HG02973 (cell line): ENCODE measurements around the gene STK38L.

Source experiments
- ATAC-seq: cut with Tn5 transposase; IDR thresholded peaks from one replicate; pipeline ENCODE4 v1.9.1; 2021; ENCODE audit warnings: moderate library complexity; ENCODE audit not compliant: unreplicated experiment

Gene STK38L

DNA sequence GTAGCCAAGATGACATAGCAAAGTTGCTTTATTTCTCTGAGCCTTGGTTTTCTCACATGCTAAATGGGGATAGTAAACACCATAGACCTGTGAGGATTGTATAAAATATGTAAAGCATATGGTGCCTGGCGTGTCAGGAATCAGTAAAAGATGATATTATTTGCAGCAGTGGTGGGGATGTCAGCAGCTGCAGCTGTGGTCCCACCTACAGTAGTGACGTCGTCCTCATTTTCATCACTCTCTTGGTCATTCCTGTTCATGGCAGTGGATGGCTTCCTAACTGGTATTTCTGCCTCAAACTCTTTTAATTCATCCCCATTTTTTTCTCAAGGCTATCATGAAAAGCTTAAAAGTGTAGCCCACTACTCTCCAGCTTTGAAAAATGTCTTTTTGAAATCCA lies 100.7 kb downstream of the STK38L start:
- ATAC-seq = no peak

GRCh38 chr12:27345376-27345775 lies 101.3 kb downstream of the STK38L start:
- ATAC-seq = no peak

DNA sequence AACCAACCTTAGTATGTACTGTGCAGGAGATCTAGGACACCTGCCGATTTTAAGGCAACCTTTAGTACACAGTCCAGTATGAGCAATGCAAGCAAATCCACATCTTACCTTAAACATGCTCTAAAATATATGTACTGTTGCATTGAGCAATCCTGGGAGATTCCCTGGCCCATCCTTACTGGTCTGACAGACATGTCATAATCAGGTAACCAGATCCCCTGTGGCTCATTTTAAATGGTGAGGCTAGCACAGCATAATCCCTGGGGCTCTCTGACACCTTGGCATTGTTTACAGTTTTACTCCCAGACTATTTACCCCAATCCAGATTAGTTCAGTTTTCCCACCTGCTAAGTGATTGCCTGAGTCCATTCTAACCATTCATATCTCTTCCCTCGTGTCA lies 103.7 kb downstream of the STK38L start:
- no peak for ATAC-seq

GRCh38 chr12:27351476-27351875 lies 107.4 kb downstream of the STK38L start:
- ATAC-seq = no peak

DNA sequence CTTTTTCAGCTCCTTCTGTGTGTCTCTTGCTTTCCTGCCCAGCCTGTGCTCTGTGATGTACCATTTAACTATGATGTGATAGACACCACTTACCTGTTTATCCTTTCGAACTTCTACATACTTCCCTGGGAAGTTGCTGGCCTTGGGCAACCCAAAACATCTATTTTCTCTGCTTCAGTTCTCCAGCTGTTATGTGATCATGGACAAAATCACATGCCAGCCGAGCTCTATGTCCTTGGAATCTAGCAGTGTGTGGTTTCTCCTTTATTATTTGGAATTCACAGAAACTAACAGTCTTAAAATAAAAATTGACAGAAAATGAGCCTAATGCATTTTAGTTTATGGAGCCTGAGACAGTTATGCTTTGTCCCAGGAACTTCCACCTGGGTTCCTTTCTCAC lies 111.4 kb downstream of the STK38L start:
- ATAC-seq = no peak

GRCh38 chr12:27355979-27356378 lies 111.9 kb downstream of the STK38L start:
- no peak for ATAC-seq

- no peak for ATAC-seq
These were observed 115.7 kb downstream of the STK38L start for GRCh38 chr12:27359578-27360340.

GRCh38 chr12:27361372-27361771 lies 117.3 kb downstream of the STK38L start:
- ATAC-seq = no peak

DNA sequence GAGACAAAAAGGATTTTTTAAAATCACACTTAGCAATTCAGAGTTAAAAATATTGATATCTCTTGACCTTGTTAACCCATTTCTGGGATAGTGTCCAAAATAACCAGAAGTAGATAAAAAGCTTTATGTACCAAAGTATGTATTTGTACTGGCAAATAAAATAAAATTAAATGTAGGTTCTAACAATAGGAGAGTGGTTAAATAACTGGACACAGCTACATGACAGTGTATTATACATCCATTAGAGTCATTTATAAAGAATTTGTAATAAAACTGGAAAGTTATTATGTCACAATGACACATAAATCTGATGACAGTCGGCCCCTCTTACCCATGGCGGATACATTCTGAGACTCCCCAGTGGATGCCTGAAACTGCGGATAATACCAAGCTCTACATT lies 122.5 kb downstream of the STK38L start:
- no peak for ATAC-seq

GRCh38 chr12:27367078-27367477 lies 123.0 kb downstream of the STK38L start:
- no peak for ATAC-seq
